AG04449 (cell line): Measurements from ENCODE around the gene ZNF81.
"Not testable (repeated sequence)": the region's sequence is repeated elsewhere in the genome, so short reads cannot be mapped to it uniquely, and the experiment has no call there.

Source experiments
- CTCF ChIA-PET: fragments of 350-600 bp; formaldehyde crosslinking; extraction: SDS; loops from one replicate; lab custom pipeline; 2021; ENCODE audit warnings: antibody characterized with exemption; lab: Yijun Ruan, JAX
- POLR2A ChIA-PET: fragments of 400-600, 350-600 bp; formaldehyde crosslinking; extraction: SDS; loops from one replicate; lab custom pipeline; 2020; ENCODE audit warnings: antibody characterized with exemption, inconsistent platforms; lab: Yijun Ruan, JAX
- DNase-seq: peaks from one replicate; pipeline ENCODE4 v3.0.0-alpha.2; 2010; ENCODE audit warnings: low read depth, low spot score
- H3K4me3 ChIP-seq: 2 replicates; pipeline ENCODE4 v1.5.1; 2011; ENCODE audit warnings: low read depth, mild to moderate bottlenecking, control low read depth, low read length
- TF ChIP-seq, protein P1 (sequence below): IDR thresholded peaks from one replicate; pipeline ENCODE4 v1.5.1; 2011; ENCODE audit warnings: mild to moderate bottlenecking, moderate library complexity, low read length, control low read depth, inconsistent platforms; ENCODE audit not compliant: insufficient read depth; ENCODE audit errors: missing control alignments

The ZNF81 gene

GRCh38 chrX:47900833-47901232, 64.1 kb downstream of the ZNF81 start:
- ChIA-PET POLR2A (no interaction called here), CTCF (no interaction called here)
- TF ChIP-seq, protein P1, sequence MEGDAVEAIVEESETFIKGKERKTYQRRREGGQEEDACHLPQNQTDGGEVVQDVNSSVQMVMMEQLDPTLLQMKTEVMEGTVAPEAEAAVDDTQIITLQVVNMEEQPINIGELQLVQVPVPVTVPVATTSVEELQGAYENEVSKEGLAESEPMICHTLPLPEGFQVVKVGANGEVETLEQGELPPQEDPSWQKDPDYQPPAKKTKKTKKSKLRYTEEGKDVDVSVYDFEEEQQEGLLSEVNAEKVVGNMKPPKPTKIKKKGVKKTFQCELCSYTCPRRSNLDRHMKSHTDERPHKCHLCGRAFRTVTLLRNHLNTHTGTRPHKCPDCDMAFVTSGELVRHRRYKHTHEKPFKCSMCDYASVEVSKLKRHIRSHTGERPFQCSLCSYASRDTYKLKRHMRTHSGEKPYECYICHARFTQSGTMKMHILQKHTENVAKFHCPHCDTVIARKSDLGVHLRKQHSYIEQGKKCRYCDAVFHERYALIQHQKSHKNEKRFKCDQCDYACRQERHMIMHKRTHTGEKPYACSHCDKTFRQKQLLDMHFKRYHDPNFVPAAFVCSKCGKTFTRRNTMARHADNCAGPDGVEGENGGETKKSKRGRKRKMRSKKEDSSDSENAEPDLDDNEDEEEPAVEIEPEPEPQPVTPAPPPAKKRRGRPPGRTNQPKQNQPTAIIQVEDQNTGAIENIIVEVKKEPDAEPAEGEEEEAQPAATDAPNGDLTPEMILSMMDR: no peak
- DNase-seq: no peak
- no peak overlapping the region for H3K4me3 ChIP-seq

DNA sequence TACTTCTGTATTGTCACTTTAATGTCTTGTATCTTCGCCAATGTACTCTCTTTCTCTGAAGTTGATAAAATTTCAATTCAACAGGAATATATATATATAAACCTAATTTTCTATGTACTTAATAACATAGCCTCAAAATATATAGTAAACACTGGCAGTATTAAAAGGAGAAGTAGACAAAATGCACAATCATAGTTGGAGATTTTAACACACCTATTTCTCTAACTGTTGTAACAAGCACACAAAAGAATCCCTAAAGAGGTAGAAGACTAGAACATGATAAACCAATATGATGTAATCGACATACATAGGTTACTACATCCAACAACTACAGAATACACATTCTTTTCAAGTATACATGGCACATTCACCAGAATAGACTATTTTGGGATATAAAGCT, 65.5 kb downstream of the ZNF81 start:
- TF ChIP-seq, protein P1: no peak
- no peak for DNase-seq
- POLR2A ChIA-PET: no interaction called here
- CTCF ChIA-PET: no interaction called here
- no peak overlapping the region for H3K4me3 ChIP-seq

GRCh38 chrX:47915886-47916493, 79.3 kb downstream of the ZNF81 start:
- TF ChIP-seq, protein P1: no peak
- POLR2A ChIA-PET: no interaction called here
- no peak for DNase-seq
- CTCF ChIA-PET: no interaction called here
- H3K4me3 ChIP-seq: no peak overlapping the region

DNA sequence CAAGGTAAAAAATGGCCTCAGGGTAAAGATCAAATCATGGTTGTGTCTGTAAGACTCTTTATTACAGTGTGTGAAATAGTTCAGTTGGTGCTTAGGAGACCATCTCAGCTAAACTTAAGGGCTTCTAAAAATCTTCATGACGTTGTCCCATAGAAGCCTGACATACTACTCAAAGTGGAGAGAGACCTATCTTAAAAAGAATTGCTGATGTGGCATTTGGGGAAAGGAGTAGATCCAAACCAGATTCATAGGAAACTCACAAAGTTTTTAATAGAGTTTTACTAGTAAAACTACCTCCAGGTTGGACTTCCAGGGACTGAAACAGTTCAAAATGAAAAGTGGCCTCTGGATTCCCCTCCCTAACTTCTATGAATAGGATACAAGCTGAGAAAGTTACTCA, 81.6 kb downstream of the ZNF81 start:
- H3K4me3 ChIP-seq: no peak overlapping the region
- POLR2A ChIA-PET: no interaction called here
- DNase-seq: no peak
- TF ChIP-seq, protein P1: no peak
- CTCF ChIA-PET: no interaction called here

GRCh38 chrX:47927212-47927611, 90.5 kb downstream of the ZNF81 start:
- no peak overlapping the region for H3K4me3 ChIP-seq
- DNase-seq: no peak
- POLR2A ChIA-PET: no interaction called here

GRCh38 chrX:47931970-47932369, 95.3 kb downstream of the ZNF81 start:
- H3K4me3 ChIP-seq, CTCF ChIA-PET, DNase-seq, POLR2A ChIA-PET: not testable (repeated sequence)

More at GRCh38 chrX:47927212-47927611, 90.5 kb downstream of the ZNF81 start:
- CTCF ChIA-PET: no interaction called here
- TF ChIP-seq, protein P1: no peak

DNA sequence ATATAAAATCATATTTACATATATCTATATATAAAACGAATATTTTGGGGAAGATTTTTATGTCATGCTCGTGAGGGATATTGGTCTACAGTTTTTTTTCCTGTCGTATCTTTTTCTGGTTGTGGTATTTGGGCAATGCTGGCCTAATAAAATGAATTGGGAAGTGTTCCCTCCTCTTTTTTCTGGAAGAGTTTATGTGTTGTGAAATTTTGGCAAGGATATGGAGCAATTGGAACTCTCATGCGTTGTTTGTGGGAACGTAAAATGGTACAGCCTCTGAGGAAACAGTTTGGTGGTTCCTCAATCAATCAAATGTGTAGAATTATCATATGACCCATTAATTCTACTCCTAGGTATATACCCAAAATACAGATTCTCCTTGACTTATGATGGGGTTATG, 97.2 kb downstream of the ZNF81 start:
- no peak overlapping the region for H3K4me3 ChIP-seq
- POLR2A ChIA-PET: no interaction called here

More for the DNA sequence above, 97.2 kb downstream of the ZNF81 start:
- no peak for DNase-seq
- CTCF ChIA-PET: no interaction called here
- TF ChIP-seq, protein P1: no peak
